Cardiac fibroblast (primary cell): Measurements from ENCODE around the gene LTC4S.

Experiments used
- DNase-seq, 2 donors: peaks; one replicate each; pipeline versions ENCODE4 v3.0.0 to v3.0.0-alpha.2; 2010; ENCODE audit warnings: low read depth in 2 of 2
- H3K4me3 ChIP-seq, 2 donors: replicated peaks in 1 of 2; 1 replicate in 1 of 2; 2 replicates in 1 of 2; pipeline ENCODE4 v1.5.1; 2011; ENCODE audit warnings: low read depth in 2 of 2, low read length in 2 of 2, mild to moderate bottlenecking in 2 of 2, moderate library complexity in 1 of 2
- TF ChIP-seq, protein P1 (sequence below): IDR thresholded peaks from one replicate; pipeline ENCODE4 v1.5.1; 2011; ENCODE audit warnings: low read depth, mild to moderate bottlenecking, low read length, inconsistent platforms

Gene LTC4S

DNA sequence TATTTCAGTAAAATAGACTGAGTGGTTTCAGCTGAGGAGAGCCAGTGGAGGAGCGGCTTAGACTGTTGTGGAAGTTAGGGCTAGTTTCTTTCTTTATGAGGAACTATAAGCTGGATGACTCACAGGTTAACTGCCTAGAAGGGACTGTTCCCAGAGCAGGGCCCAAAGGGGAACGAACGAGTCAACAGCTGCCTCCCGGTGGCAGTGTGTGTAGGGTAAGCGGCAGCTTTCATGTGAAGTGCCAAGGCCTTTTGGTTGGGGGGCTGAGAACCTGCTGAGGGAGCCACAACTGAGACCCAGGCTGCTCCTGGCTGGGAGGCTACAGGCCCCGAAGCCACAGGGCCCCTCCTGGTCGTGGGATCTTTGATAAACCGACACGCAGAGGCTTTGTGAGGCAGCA is 33.9 kb downstream of the LTC4S start:
- H3K4me3 ChIP-seq = no peak overlapping the region
- peak in 1 of 2 donors; percentile 63 for DNase-seq
- TF ChIP-seq, protein P1, sequence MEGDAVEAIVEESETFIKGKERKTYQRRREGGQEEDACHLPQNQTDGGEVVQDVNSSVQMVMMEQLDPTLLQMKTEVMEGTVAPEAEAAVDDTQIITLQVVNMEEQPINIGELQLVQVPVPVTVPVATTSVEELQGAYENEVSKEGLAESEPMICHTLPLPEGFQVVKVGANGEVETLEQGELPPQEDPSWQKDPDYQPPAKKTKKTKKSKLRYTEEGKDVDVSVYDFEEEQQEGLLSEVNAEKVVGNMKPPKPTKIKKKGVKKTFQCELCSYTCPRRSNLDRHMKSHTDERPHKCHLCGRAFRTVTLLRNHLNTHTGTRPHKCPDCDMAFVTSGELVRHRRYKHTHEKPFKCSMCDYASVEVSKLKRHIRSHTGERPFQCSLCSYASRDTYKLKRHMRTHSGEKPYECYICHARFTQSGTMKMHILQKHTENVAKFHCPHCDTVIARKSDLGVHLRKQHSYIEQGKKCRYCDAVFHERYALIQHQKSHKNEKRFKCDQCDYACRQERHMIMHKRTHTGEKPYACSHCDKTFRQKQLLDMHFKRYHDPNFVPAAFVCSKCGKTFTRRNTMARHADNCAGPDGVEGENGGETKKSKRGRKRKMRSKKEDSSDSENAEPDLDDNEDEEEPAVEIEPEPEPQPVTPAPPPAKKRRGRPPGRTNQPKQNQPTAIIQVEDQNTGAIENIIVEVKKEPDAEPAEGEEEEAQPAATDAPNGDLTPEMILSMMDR = no peak

DNA sequence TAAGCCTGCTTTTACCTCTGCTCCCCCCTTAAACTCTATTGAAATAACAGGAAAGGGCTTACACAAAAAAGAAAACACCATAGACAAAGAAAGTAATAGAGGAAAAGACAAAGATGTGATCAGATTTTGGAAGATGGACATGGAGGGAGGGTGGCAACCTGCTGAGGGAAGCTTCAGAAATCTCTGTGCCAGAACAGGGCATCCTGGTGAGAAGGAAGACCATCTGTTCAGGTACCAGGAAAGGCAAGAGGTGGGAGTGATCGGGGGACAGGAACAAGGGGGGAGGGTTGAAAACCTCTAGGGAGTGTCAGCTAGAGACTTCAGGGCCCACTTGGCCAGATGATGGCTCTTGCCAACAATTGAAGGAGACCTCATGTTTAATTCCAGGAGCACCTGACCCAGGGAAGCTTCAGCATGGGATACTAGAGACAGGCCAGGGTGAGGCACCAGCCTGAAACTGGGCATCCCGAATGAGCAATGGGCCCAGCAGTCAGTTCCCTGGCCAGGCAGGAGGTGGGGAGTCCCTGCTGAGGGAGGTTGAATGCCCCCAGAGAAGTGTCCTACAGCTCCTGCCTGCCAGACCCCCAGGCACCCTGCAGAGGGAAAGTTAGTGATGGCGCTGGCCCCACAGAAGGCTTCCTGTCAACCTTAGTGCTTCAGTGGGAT is 35.1 kb downstream of the LTC4S start:
- TF ChIP-seq, protein P1 = no peak

DNA sequence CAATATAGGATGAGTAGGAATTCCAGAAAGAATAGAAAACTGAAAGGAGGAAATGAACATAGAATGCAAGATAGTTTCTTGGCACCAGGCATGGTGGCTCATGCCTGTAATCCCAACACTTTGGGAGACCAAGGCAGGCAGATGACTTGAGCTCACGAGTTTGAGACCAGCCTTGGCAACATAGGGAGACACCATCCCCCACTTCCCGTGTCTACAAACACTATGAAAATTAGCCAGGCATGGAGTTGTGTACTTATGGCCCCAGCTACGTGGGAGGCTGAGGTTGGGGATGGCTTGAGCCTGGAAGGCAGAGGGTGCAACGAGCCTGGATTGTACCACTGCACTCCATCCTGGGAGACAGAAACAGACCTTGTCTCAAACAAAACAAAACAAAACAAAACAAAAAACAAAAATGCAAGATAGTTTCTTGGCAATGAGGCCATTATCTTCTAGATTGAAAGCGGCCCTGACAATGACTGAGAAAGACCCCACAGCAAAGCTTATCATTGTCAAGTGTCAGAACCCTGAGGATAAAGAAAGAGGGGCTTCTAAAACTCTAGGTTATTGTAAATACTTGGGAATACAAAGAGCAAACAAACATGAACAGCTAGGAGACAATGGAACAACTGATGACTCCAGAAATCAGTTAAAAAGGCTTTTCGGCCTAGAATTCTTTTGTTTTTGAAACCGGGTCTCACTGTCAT is 36.1 kb downstream of the LTC4S start:
- DNase-seq = no peak
- H3K4me3 ChIP-seq = no peak overlapping the region
- TF ChIP-seq, protein P1 = no peak

More for the DNA sequence above, 35.1 kb downstream of the LTC4S start:
- DNase-seq = no peak
- no peak overlapping the region for H3K4me3 ChIP-seq

DNA sequence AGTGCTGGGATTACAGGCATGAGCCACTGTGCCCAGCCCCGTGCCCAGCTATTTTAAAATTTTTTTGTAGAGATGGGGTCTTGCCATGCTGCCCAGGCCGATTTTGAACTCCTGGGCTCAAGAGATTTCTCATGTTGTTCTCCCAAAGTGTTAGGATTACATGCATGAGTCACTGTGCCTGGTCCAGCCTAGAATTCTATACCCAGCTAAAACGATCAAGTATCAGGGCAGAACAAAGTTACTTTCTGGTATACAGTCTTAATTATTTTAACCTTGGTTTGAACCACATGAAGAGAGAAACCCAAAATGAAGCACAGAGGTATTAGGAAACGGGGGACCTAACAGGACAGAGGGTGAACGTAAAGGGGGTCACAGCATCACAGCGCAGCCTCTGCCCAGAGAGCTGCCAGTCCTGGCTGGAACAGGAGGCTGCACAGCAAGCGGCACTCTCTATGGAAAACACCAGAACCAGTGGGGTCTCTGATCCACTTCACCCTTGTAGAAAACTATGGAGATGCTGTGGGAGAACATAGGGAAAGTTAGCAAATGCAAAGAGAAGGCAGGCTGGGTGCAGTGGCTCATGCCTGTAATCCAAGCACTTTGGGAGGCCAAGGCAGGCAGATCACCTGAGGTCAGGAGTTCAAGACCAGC is 37.2 kb downstream of the LTC4S start:
- TF ChIP-seq, protein P1 = no peak
- DNase-seq = no peak

DNA sequence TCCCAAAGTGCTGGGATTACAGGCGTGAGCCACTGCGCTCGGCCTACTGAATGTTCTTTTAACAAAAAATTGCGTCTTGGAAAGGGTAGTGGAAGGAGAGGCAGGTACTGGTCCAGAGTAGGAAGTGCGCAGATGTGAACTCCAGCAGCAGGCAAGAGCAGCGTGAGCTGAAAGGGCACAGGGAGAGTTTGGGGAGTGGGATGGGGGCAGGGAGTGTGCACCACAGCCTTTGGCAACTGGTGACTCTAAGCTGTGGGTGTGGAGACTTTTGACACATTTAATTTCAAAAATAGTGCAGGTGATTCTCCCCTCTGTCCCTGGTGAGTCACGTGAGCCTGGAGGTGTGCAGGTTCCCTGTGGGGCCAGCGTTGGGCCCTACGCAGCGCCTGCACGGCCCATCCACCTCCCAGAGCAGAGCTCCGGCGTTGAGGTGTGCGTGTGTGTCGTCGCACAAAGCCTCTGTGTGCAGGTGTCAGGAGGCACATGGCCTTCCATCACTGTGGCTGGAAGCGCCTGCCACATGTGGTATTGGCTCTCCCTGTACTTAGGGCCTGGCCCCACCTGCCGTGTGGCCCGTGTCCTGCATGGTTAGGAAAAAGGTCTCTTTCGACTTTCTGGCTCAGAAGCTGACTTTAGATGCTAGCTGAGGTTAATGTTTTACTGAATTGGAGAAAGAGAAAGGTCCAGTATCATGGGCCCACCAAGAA is 38.4 kb downstream of the LTC4S start:
- DNase-seq = no peak
- H3K4me3 ChIP-seq = no peak overlapping the region
- TF ChIP-seq, protein P1 = no peak

More for the DNA sequence above, 37.2 kb downstream of the LTC4S start:
- H3K4me3 ChIP-seq = no peak overlapping the region

DNA sequence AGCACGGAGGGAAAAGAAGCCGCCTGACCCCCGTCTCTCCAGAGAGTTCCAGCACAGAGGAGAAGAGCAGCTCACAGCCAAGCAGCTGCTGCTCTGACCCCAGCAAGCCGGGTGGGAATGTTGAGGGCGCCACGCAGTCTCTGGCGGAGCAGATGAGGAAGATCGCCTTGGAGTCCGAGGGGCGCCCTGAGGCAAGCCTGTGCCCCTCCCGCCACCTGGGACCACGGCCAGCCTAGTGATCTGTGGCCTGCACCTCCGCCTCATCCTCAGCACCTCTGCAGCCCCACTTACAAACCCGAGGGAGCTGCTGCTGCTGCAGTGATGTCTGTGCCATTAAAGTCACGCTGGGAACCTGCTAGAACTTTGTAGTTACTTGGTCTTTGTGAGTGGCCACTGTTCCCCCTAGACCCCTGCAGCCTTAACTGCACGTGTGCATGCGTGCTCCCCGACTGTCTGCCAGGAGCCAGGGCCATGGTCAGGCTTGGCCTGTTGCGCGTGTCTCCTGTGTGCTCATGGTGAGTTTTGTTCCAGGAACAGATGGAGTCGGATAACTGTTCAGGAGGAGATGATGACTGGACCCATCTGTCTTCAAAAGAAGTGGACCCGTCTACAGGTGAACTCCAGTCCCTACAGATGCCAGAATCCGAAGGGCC is 39.4 kb downstream of the LTC4S start:
- TF ChIP-seq, protein P1 = no peak
- H3K4me3 ChIP-seq = no peak overlapping the region
- no peak for DNase-seq
